ENCODE results near the gene RYR3. TPM values are rescaled to one million over a fixed set of nuclear protein-coding genes. Genes with fewer than 3 reads are reported as not detected.

The RYR3 gene
- total RNA-seq, 2 donors from 2014 or later, result 9.9 to 40.1 TPM

DNA sequence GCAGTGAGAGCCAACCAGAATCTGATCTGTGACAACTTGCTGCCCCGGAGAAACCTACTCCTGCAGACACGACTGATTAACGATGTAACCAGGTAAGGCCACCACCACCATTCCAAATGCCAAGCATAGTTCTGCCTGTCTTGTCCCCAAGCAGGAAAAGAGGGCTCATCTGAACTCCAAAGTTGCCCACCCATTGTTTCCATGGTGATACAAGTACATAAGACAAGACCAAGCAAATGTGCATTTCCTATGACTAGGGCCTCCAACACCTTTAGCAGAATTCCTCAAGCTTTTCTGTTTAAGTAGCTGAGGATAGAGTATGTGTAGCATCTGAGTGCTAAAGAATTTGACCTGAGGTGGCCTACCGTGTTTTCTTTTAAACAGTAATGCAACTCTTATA is 290.7 kb downstream of the RYR3 start:
- ATAC-seq (ENCODE audit: insufficient number of reproducible peaks, low FRiP score, low read depth), result no peak
- Histone ChIP-seq H3K9me3 (no peaks in the 10 kb centered on the region), H3K4me3 (no peak overlapping the region), H3K4me1 (ENCODE audit: control insufficient read depth in 1 of 2, low read depth in 2 of 2) (no peaks in the 10 kb centered on the region), H3K27ac (no peak overlapping the region), H3K27me3 (replicated peaks; ENCODE audit: insufficient read depth) (no peaks in the 10 kb centered on the region), H3K36me3 (no peaks in the 10 kb centered on the region)
- TF ChIP-seq, protein P1, sequence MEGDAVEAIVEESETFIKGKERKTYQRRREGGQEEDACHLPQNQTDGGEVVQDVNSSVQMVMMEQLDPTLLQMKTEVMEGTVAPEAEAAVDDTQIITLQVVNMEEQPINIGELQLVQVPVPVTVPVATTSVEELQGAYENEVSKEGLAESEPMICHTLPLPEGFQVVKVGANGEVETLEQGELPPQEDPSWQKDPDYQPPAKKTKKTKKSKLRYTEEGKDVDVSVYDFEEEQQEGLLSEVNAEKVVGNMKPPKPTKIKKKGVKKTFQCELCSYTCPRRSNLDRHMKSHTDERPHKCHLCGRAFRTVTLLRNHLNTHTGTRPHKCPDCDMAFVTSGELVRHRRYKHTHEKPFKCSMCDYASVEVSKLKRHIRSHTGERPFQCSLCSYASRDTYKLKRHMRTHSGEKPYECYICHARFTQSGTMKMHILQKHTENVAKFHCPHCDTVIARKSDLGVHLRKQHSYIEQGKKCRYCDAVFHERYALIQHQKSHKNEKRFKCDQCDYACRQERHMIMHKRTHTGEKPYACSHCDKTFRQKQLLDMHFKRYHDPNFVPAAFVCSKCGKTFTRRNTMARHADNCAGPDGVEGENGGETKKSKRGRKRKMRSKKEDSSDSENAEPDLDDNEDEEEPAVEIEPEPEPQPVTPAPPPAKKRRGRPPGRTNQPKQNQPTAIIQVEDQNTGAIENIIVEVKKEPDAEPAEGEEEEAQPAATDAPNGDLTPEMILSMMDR (IDR thresholded peaks at IDR 0.05), result no peak
- DNase-seq (ENCODE audit: low spot score), result no peak

DNA sequence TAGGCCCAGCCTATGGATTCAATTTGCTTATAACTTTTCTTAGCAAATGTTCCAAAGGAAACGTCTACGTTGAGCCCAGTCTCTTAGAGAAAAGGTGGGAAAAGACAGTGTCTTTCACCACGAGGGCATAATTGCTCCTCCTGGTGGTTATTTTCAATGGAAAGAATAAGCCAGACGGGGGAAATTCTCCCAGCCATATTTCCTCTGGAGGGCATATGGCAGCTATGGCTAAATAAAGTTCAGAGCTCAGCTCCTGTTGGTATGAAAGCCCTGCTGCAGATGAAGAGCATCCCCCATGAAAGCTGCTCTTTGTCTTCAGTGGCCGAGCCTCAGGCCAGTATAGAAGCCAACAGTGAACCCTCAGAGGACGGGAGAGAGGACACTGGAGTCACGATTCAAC is 297.9 kb downstream of the RYR3 start:
- DNase-seq (ENCODE audit: low spot score) (no peak), ATAC-seq (ENCODE audit: insufficient number of reproducible peaks, low FRiP score, low read depth) (no peak)
- Histone ChIP-seq H3K27ac (no peak overlapping the region), H3K36me3 (no peaks in the 10 kb centered on the region), H3K4me1 (ENCODE audit: control insufficient read depth in 1 of 2, low read depth in 2 of 2) (no peaks in the 10 kb centered on the region), H3K4me3 (no peak overlapping the region), H3K27me3 (replicated peaks; ENCODE audit: insufficient read depth) (no peaks in the 10 kb centered on the region), H3K9me3 (no peaks in the 10 kb centered on the region)
- TF ChIP-seq, protein P1 (IDR thresholded peaks at IDR 0.05), result peak; percentile 32

DNA sequence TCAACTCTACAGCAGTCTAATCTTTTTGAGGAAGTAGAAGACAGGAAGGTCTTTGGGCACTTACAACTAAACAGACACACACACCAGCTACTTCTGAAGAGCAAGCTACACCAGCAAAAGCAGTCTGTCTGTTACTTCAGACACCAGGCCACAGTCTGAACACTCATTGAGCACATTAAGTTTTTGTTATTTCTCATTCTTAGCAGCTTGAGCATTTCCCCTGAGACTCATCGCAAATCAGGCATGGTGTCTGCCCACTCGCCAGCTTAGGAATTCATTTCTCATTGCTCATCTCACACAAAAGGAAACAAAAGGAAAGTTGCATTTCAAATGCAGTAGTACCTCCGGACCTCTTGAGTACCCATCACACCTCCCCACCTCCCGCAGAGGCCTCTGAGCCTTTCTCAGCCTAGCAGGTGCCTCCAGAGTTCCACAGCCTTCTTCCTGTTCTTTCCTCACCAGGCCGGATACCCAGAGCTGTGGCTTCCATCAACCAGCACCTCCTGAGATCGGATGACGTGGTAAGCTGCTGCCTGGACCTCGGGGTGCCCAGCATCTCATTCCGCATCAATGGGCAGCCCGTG is 302.0 kb downstream of the RYR3 start:
- Histone ChIP-seq H3K36me3 (no peaks in the 10 kb centered on the region), H3K27me3 (replicated peaks; ENCODE audit: insufficient read depth) (no peaks in the 10 kb centered on the region), H3K4me1 (ENCODE audit: control insufficient read depth in 1 of 2, low read depth in 2 of 2) (no peaks in the 10 kb centered on the region), H3K4me3 (no peak overlapping the region), H3K9me3 (no peaks in the 10 kb centered on the region), H3K27ac (no peak overlapping the region)
- DNase-seq (ENCODE audit: low spot score), result no peak
- ATAC-seq (ENCODE audit: insufficient number of reproducible peaks, low FRiP score, low read depth), result no peak
- TF ChIP-seq, protein P1 (IDR thresholded peaks at IDR 0.05), result no peak

DNA sequence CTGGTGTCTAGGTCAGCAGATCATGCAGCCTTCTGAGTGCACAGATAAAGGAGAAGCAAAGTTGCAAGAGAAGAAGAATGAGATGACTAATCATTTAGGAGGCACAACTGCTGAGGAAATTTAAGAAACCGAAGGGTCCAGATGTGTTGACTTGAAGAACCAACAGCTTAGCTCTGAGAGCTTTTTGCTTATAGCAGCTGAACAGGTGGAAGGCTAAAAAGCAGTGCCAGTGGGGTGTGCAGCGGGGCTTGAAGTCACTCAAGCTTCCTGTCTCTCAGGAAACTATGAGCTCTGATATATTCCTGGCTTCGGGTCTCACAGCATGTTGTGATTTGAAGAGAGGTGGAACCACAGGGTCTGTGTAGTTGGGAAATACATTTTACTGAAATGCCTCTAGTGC is 305.7 kb downstream of the RYR3 start:
- Histone ChIP-seq H3K36me3 (no peaks in the 10 kb centered on the region), H3K27ac (no peak overlapping the region), H3K4me1 (ENCODE audit: control insufficient read depth in 1 of 2, low read depth in 2 of 2) (no peaks in the 10 kb centered on the region), H3K9me3 (no peaks in the 10 kb centered on the region), H3K4me3 (no peak overlapping the region), H3K27me3 (replicated peaks; ENCODE audit: insufficient read depth) (no peaks in the 10 kb centered on the region)
- DNase-seq (ENCODE audit: low spot score) (no peak), ATAC-seq (ENCODE audit: insufficient number of reproducible peaks, low FRiP score, low read depth) (no peak)
- TF ChIP-seq, protein P1 (IDR thresholded peaks at IDR 0.05), result no peak

DNA sequence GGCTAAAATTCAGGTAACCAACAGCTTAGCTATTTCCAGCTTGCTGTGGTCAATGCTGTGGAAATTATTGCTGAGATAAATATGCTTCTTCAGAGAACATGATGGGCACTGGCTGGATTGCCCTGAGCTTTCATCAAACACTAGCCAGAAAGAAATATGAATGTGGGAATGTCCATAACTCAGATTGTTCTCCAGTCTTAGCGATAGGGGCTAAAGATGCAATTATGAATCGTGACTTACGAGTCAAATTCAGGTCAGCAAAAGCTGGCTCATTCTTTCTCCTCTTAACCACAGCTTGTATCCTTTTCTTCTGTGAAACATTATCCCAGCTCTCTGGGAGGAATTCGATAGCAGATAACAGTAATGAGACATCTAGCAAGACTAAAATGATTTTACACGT is 307.6 kb downstream of the RYR3 start:
- no peaks in the 10 kb centered on the region for H3K9me3 ChIP-seq

More for the DNA sequence above, 307.6 kb downstream of the RYR3 start:
- TF ChIP-seq, protein P1 (IDR thresholded peaks at IDR 0.05), result no peak
- Histone ChIP-seq H3K4me1 (ENCODE audit: control insufficient read depth in 1 of 2, low read depth in 2 of 2) (no peaks in the 10 kb centered on the region), H3K27me3 (replicated peaks; ENCODE audit: insufficient read depth) (no peaks in the 10 kb centered on the region), H3K4me3 (no peak overlapping the region), H3K27ac (no peak overlapping the region), H3K36me3 (no peaks in the 10 kb centered on the region)
- DNase-seq (ENCODE audit: low spot score) (no peak), ATAC-seq (ENCODE audit: insufficient number of reproducible peaks, low FRiP score, low read depth) (no peak)

Data from thoracic aorta (tissue), 2 donors.